Stomach (tissue), 4 donors: ENCODE measurements around the gene EIF2A.

Source experiments
- POLR2A ChIP-seq, 4 donors: fragments of 450-650 bp; IDR thresholded peaks; one replicate each; pipeline ENCODE4 v1.6.1; 2016; ENCODE audit warnings: antibody characterized with exemption in 4 of 4, control low read depth in 2 of 4, mild to moderate bottlenecking in 1 of 4, moderate library complexity in 1 of 4
- POLR2AphosphoS5 ChIP-seq, 3 donors: sonication (generic); formaldehyde crosslinking; IDR thresholded peaks; one replicate each; pipeline ENCODE4 v1.6.1; 2016; ENCODE audit warnings: antibody characterized with exemption in 3 of 3
- TF ChIP-seq, protein P1 (sequence below), 7 experiments: fragments of 450-650 bp in 4 of 7; fragments of 200-600 bp in 3 of 7; sonication (generic) in 3 of 7; IDR thresholded peaks; one replicate each; pipeline ENCODE4 v1.5.1; 2016 to 2019; ENCODE audit warnings: antibody characterized with exemption in 7 of 7, control low read depth in 2 of 7, mild to moderate bottlenecking in 1 of 7

DNA sequence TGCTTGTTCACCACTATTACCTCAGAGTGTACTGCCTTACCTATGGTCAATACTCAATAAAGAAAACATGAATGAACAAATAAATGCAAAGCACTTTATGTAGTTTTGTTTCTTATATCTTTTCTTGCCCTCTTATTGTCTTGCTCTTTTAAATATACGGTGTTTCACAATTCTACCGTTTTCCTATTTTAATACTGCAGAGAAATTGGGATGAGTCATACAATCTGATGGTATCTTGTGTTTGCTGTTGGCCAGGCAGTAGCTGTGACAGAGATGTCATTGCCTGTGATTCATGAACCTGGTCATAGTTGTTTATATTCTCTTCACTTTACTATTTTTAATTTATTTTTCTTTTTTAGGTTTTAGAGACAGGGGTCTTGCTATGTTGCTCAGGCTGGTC lies 48.6 kb upstream of the EIF2A start:
- TF ChIP-seq, protein P1, sequence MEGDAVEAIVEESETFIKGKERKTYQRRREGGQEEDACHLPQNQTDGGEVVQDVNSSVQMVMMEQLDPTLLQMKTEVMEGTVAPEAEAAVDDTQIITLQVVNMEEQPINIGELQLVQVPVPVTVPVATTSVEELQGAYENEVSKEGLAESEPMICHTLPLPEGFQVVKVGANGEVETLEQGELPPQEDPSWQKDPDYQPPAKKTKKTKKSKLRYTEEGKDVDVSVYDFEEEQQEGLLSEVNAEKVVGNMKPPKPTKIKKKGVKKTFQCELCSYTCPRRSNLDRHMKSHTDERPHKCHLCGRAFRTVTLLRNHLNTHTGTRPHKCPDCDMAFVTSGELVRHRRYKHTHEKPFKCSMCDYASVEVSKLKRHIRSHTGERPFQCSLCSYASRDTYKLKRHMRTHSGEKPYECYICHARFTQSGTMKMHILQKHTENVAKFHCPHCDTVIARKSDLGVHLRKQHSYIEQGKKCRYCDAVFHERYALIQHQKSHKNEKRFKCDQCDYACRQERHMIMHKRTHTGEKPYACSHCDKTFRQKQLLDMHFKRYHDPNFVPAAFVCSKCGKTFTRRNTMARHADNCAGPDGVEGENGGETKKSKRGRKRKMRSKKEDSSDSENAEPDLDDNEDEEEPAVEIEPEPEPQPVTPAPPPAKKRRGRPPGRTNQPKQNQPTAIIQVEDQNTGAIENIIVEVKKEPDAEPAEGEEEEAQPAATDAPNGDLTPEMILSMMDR (IDR thresholded peaks at IDR 0.05) = no peak
- TF ChIP-seq POLR2A (IDR thresholded peaks at IDR 0.05) = no peak
- TF ChIP-seq POLR2AphosphoS5 (IDR thresholded peaks at IDR 0.05) = no peak
